Measurements from ENCODE around the gene ZNF577. TPM values are rescaled to one million over a fixed set of nuclear protein-coding genes. Genes with fewer than 3 reads are reported as not detected.

ZNF577 gene
- total RNA-seq, 1 experiment from 2014 or later: 3.6 TPM

DNA sequence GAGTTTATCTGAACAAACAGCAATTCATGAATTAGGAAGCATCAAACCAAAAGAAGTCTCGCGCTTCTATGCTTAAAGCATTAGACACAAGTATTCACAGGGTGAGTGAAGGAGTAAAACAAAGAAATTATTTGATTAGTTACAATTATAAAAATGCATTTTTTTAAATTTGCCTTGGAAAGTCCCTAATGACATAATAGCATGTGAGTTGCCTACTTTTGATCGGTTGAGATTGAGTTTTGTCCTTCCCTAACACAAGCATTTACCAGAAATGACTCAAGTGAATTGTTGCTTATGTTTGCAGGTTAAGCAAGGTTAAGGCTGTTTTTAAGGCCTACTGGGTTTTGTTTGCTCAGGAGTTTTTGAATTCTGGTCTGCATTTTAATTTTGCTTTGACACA is 17.5 kb upstream of the ZNF577 start:
- Histone ChIP-seq H3K4me1 (ENCODE audit: control insufficient read depth, insufficient read depth, low read length) (no peaks in the 10 kb centered on the region), H3K9me3 (ENCODE audit: control insufficient read depth, insufficient read depth, low read depth, low read length) (peaks cover 20% of the 10 kb centered on the region; the same call in 1 of the 2 replicates), H3K27me3 (ENCODE audit: control insufficient read depth, insufficient read depth, low read length) (no peaks in the 10 kb centered on the region), H3K36me3 (ENCODE audit: control insufficient read depth, insufficient read depth, low read length) (peaks cover 5% of the 10 kb centered on the region; the same call in 1 of the 2 replicates), H3K27ac (ENCODE audit: low read length) (no peak overlapping the region; the same call in 1 of the 2 replicates), H3K4me3 (ENCODE audit: low read depth in 2 of 2, low read length in 2 of 2) (peak overlapping the region in 1 of 2 experiments; percentile 71; a peak in 1 of 4 replicates)
- ChIA-PET POLR2A (no interaction called here), CTCF (no interaction called here)
- DNase-seq (ENCODE audit: low read depth, low spot score) (no peak), ATAC-seq (0 out of 2 replicates have a peak, but pooled peaks have one; percentile 17)
- no peak for TF ChIP-seq TCF7L2 (IDR thresholded peaks at IDR 0.05; ENCODE audit: low read depth, low read length)
- no peak for TF ChIP-seq POLR2AphosphoS5 (IDR thresholded peaks at IDR 0.05; ENCODE audit: low read depth, low read length)
- TF ChIP-seq SIN3A (IDR thresholded peaks at IDR 0.05; ENCODE audit: borderline replicate concordance, insufficient read depth, low read depth, low read length): no peak
- TF ChIP-seq, protein P1, sequence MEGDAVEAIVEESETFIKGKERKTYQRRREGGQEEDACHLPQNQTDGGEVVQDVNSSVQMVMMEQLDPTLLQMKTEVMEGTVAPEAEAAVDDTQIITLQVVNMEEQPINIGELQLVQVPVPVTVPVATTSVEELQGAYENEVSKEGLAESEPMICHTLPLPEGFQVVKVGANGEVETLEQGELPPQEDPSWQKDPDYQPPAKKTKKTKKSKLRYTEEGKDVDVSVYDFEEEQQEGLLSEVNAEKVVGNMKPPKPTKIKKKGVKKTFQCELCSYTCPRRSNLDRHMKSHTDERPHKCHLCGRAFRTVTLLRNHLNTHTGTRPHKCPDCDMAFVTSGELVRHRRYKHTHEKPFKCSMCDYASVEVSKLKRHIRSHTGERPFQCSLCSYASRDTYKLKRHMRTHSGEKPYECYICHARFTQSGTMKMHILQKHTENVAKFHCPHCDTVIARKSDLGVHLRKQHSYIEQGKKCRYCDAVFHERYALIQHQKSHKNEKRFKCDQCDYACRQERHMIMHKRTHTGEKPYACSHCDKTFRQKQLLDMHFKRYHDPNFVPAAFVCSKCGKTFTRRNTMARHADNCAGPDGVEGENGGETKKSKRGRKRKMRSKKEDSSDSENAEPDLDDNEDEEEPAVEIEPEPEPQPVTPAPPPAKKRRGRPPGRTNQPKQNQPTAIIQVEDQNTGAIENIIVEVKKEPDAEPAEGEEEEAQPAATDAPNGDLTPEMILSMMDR (IDR thresholded peaks at IDR 0.05): no peak; the same call in 1 of the 2 replicates
- TF ChIP-seq, protein P2, sequence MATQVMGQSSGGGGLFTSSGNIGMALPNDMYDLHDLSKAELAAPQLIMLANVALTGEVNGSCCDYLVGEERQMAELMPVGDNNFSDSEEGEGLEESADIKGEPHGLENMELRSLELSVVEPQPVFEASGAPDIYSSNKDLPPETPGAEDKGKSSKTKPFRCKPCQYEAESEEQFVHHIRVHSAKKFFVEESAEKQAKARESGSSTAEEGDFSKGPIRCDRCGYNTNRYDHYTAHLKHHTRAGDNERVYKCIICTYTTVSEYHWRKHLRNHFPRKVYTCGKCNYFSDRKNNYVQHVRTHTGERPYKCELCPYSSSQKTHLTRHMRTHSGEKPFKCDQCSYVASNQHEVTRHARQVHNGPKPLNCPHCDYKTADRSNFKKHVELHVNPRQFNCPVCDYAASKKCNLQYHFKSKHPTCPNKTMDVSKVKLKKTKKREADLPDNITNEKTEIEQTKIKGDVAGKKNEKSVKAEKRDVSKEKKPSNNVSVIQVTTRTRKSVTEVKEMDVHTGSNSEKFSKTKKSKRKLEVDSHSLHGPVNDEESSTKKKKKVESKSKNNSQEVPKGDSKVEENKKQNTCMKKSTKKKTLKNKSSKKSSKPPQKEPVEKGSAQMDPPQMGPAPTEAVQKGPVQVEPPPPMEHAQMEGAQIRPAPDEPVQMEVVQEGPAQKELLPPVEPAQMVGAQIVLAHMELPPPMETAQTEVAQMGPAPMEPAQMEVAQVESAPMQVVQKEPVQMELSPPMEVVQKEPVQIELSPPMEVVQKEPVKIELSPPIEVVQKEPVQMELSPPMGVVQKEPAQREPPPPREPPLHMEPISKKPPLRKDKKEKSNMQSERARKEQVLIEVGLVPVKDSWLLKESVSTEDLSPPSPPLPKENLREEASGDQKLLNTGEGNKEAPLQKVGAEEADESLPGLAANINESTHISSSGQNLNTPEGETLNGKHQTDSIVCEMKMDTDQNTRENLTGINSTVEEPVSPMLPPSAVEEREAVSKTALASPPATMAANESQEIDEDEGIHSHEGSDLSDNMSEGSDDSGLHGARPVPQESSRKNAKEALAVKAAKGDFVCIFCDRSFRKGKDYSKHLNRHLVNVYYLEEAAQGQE (IDR thresholded peaks at IDR 0.05; ENCODE audit: insufficient read depth in 1 of 2, low read depth in 2 of 2, low read length in 1 of 2): no peak
- intact Hi-C loops (cut with micrococcal nuclease; ENCODE audit: unreplicated experiment) (no loop called here), in situ Hi-C loops (cut with HindIII; ENCODE audit: low pct_unique_long_range_greater_than_20kb, low sequenced_read_pairs) (no loop called here)
- BruUV-seq (replicated peaks): no TSS peak

DNA sequence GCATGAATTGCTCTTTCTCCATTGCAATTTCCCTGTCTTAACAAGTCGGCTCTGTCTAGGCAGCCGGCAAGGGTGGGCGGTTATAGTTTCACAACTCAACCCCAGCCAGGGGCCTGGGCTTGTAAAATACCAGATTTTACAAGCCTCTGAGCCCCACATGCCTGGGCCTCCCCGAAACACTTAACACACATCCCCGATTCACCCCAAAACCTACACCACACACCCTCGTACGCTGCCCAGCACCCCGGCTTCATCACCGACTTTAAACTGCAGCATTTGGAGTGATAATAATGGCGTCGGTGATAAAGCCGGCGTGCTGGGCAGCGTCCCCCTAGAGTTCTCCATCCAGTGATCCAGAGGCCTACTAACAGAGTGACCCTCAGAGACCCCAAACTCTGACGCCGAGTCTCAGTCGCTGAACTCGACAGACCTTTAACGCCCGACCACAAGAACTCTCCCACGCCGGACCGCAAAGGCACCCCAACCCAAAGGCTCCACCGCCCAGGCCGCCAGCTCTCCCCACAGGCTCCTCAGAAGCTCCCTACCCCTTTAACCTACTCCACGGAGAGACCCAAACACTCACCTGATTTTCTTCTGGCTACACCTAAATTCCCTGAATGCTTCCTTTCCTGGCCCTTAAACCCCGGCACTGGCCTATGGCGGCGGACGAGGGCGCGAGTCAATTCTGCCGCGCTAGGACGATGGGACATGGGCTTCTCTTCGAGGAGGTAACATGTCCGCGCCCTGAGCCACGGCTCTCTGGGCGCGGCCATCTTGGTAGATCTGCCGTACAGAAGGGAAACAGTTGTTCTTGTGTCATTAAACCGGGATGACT is 16.8 kb upstream of the ZNF577 start, which contains the start of gene ZNF649:
Gene ZNF649, minus strand, starts transcription at position 687 of the 835 bp plus-strand sequence. CDS start 4,910 bp downstream, outside the sequence.
- CTCF ChIA-PET: no interaction called here
- Histone ChIP-seq H3K36me3 (ENCODE audit: control insufficient read depth, insufficient read depth, low read length) (peaks cover 5% of the 10 kb centered on the region), H3K27ac (ENCODE audit: low read length) (peak within 1 kb of the TSS; percentile 84)

More for the DNA sequence above, 16.8 kb upstream of the ZNF577 start, which contains the start of gene ZNF649:
- Histone ChIP-seq H3K27me3 (ENCODE audit: control insufficient read depth, insufficient read depth, low read length) (no peaks in the 10 kb centered on the region), H3K9me3 (ENCODE audit: control insufficient read depth, insufficient read depth, low read depth, low read length) (peaks cover 27% of the 10 kb centered on the region; the same call in 1 of the 2 replicates), H3K4me3 (ENCODE audit: low read depth in 2 of 2, low read length in 2 of 2) (peak within 1 kb of the TSS; percentile 63 to 71), H3K4me1 (ENCODE audit: control insufficient read depth, insufficient read depth, low read length) (no peaks in the 10 kb centered on the region)
- TF ChIP-seq TCF7L2 (IDR thresholded peaks at IDR 0.05; ENCODE audit: low read depth, low read length) (0 out of 2 replicates have a peak, but pooled peaks have one; percentile 36), POLR2AphosphoS5 (IDR thresholded peaks at IDR 0.05; ENCODE audit: low read depth, low read length) (peak; percentile 55; the same call in 1 of the 2 replicates), SIN3A (IDR thresholded peaks at IDR 0.05; ENCODE audit: borderline replicate concordance, insufficient read depth, low read depth, low read length) (no peak)
- TF ChIP-seq, protein P2 (IDR thresholded peaks at IDR 0.05; ENCODE audit: insufficient read depth in 1 of 2, low read depth in 2 of 2, low read length in 1 of 2): no peak
- TF ChIP-seq, protein P1 (IDR thresholded peaks at IDR 0.05): 0 out of 2 replicates have a peak, but pooled peaks have one; percentile 14
- POLR2A ChIA-PET: no interaction called here
- intact Hi-C loops (cut with micrococcal nuclease; ENCODE audit: unreplicated experiment): no loop called here
- in situ Hi-C loops (cut with HindIII; ENCODE audit: low pct_unique_long_range_greater_than_20kb, low sequenced_read_pairs): no loop called here
- TSS peak; percentile 82 for BruUV-seq (replicated peaks)
- ATAC-seq: peak; percentile 98
- peak; percentile 24 for DNase-seq (ENCODE audit: low read depth, low spot score)

All from Panc1 (cell line).